ENCODE data around the gene ZNF92.

DNA sequence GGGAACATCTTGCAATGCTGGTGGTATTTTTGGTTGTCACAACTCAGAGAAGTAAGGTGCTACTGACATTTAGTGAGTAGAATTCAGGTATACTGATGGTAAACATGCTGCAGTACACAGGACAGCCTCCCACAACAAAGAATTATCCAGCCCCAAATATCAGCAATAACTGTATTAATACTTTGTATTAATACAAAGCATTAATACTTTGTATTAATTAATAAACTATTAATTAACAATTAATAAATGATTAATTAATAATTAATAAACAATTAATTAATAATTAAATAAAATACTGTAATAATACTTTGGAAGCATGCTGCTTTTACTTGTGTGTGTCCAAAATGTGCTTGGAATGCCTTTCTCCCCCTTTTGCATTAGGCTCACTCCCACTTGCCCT lies 62.5 kb downstream of the ZNF92 start:
- TF ChIP-seq GATA3 (IDR thresholded peaks at IDR 0.05; ENCODE audit: low read depth, low read length) (no peak), GATA2 (IDR thresholded peaks at IDR 0.05; ENCODE audit: low read depth, low read length) (no peak)
